Spleen (tissue), 11 donors: ENCODE data around the gene CDK2AP2. TPM values are rescaled to one million over a fixed set of nuclear protein-coding genes. Genes with fewer than 3 reads are reported as not detected.

Source experiments
- DNase-seq: peaks from one replicate; pipeline ENCODE4 v3.0.0-alpha.2; 2020
- H3K27ac ChIP-seq, 8 donors: fragments of 200-600 bp; sonication (generic) in 7 of 8; 1 replicate in 4 of 8; 2 replicates in 4 of 8; pipeline versions ENCODE4 v1.5.0 to v1.8.0; 2016 to 2021; ENCODE audit warnings: inconsistent platforms in 4 of 8, mild to moderate bottlenecking in 4 of 8, moderate library complexity in 1 of 8
- H3K27me3 ChIP-seq, 7 donors: fragments of 200-600 bp; sonication (generic) in 6 of 7; replicated peaks in 1 of 7; 1 replicate in 4 of 7; 2 replicates in 3 of 7; pipeline versions ENCODE4 v1.5.0 to v1.8.0; 2016 to 2021; ENCODE audit warnings: inconsistent platforms in 3 of 7, mild to moderate bottlenecking in 1 of 7
- H3K36me3 ChIP-seq, 6 donors: fragments of 200-600 bp; sonication (generic) in 5 of 6; 1 replicate in 4 of 6; 2 replicates in 2 of 6; pipeline versions ENCODE4 v1.5.0 to v1.8.0; 2016 to 2021; ENCODE audit warnings: inconsistent platforms in 2 of 6
- H3K4me1 ChIP-seq, 6 donors: fragments of 200-600 bp; sonication (generic) in 5 of 6; 1 replicate in 3 of 6; 2 replicates in 3 of 6; pipeline versions ENCODE4 v1.5.0 to v1.8.0; 2016 to 2021; ENCODE audit warnings: inconsistent platforms in 3 of 6
- H3K4me3 ChIP-seq, 8 donors: fragments of 200-600 bp; sonication (generic) in 7 of 8; 1 replicate in 4 of 8; 2 replicates in 4 of 8; pipeline versions ENCODE4 v1.5.0 to v1.8.0; 2016 to 2021; ENCODE audit warnings: inconsistent platforms in 4 of 8, mild to moderate bottlenecking in 4 of 8, moderate library complexity in 2 of 8
- H3K9me3 ChIP-seq, 8 donors: fragments of 200-600 bp; sonication (generic) in 7 of 8; 1 replicate in 4 of 8; 2 replicates in 4 of 8; pipeline versions ENCODE4 v1.5.0 to v1.8.0; 2016 to 2021; ENCODE audit warnings: inconsistent platforms in 4 of 8
- POLR2A ChIP-seq, 3 donors: fragments of 450-650 bp; IDR thresholded peaks; one replicate each; pipeline ENCODE4 v1.5.1; 2017; ENCODE audit warnings: antibody characterized with exemption in 3 of 3, mild to moderate bottlenecking in 1 of 3
- POLR2AphosphoS5 ChIP-seq, 3 donors: sonication (generic); formaldehyde crosslinking; IDR thresholded peaks; one replicate each; pipeline ENCODE4 v1.5.1; 2017; ENCODE audit warnings: antibody characterized with exemption in 3 of 3
- WGBS, 5 donors: extraction: QIAGEN DNeasy Blood & Tissue Kit in 3 of 5; methylation state at CpG; one replicate each; pipeline versions ENCODE4 v1.1.5 to v1.1.7; 2013 to 2018; 5-methylcytosine and 5-hydroxymethylcytosine counted together
- intact Hi-C: fragments of 100-400 bp; cut with DNase I; formaldehyde crosslinking; loops from one replicate; pipeline ENCODE4 v1.15.0; 2023; ENCODE audit warnings: low total_unique reads
- polyA plus RNA-seq, 3 donors: library from polyadenylated mRNA; stranded (reverse); fragments of 200-250 nt; gene quantifications; one replicate each; pipeline ENCODE4 v1.2.1, GENCODE V29; 2013
- total RNA-seq, 7 donors: library from RNA; depleted of rRNA in 3 of 7; stranded (reverse); fragments of >200 nt in 3 of 7; fragmentation: NEBNext Ultra II Directional in 4 of 7; extraction: Animal tissue kit (Norgen Biotek cat#: 25700) in 4 of 7; gene quantifications; one replicate each; pipeline versions ENCODE4 v1.1.0 to v1.2.1, GENCODE V29; 2016 to 2021
- TF ChIP-seq, protein P1 (sequence below), 11 experiments: fragments of 200-600 bp in 7 of 11; fragments of 450-650 bp in 4 of 11; sonication (generic) in 4 of 11; IDR thresholded peaks in 8 of 11; conservative IDR thresholded peaks in 3 of 11; 1 replicate in 7 of 11; 2 replicates in 4 of 11; pipeline versions ENCODE4 v1.4.0 to v1.8.0; 2016 to 2021; ENCODE audit warnings: antibody characterized with exemption in 11 of 11, inconsistent platforms in 4 of 11, mild to moderate bottlenecking in 1 of 11
- donor health status: healthy with polysubstance abuse.
- donor health status: DM: no; HTN: no; CAD: no; lungs with moderate emphysema.
- donor health status: DM: no; HTN: no; CAD: no.
- donor health status: Bipolar disorder and iron deficiency.
- donor health status: healthy.
- donor health status: DM: no; HTN: no; CAD: no.
- donor health status: DM: yes; HTN: yes; CAD: no.

Gene CDK2AP2
- total and polyA plus RNA-seq, 10 donors: 32.9 to 57.1 (median 42.6) TPM

DNA sequence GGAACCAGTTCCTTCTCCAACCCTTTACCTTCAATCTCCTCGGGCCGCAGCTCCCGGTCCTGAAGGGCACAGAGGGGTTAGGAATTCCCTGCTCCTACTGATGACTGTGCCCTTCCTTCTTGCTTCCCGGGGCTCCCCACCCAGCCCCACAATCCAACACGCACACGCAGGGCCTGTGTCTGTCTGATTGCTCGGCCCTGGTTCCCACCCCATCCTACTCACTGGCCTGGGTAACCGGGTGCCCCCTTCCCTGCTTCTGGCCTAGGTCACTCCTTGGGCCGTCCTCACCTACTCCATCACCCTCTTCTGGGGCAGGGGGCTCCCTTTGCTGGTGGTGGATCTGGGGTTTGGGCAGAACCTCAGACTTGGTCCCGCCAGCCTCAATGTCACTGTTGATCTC, 14.0 kb upstream of the CDK2AP2 start:
- H3K4me3 ChIP-seq: no peak overlapping the region
- H3K36me3 ChIP-seq: no peaks in the 10 kb centered on the region
- DNase-seq: no peak
- WGBS, 5 donors: 76 to 86% (median 84%) methylated on average over 10 of the region's 10 CpGs
- intact Hi-C loops: no loop called here
- TF ChIP-seq, protein P1, sequence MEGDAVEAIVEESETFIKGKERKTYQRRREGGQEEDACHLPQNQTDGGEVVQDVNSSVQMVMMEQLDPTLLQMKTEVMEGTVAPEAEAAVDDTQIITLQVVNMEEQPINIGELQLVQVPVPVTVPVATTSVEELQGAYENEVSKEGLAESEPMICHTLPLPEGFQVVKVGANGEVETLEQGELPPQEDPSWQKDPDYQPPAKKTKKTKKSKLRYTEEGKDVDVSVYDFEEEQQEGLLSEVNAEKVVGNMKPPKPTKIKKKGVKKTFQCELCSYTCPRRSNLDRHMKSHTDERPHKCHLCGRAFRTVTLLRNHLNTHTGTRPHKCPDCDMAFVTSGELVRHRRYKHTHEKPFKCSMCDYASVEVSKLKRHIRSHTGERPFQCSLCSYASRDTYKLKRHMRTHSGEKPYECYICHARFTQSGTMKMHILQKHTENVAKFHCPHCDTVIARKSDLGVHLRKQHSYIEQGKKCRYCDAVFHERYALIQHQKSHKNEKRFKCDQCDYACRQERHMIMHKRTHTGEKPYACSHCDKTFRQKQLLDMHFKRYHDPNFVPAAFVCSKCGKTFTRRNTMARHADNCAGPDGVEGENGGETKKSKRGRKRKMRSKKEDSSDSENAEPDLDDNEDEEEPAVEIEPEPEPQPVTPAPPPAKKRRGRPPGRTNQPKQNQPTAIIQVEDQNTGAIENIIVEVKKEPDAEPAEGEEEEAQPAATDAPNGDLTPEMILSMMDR (IDR thresholded peaks at IDR 0.05 in 8 of 11, conservative IDR thresholded peaks at IDR 0.05 in 3 of 11): no peak
- TF ChIP-seq POLR2A (IDR thresholded peaks at IDR 0.05): no peak
- no peak for TF ChIP-seq POLR2AphosphoS5 (IDR thresholded peaks at IDR 0.05)
- no peaks in the 10 kb centered on the region for H3K4me1 ChIP-seq
- H3K9me3 ChIP-seq: no peaks in the 10 kb centered on the region
- no peak overlapping the region for H3K27ac ChIP-seq
- H3K27me3 ChIP-seq: peaks cover 0 to 17% (median 0%) of the 10 kb centered on the region in 7 donors

DNA sequence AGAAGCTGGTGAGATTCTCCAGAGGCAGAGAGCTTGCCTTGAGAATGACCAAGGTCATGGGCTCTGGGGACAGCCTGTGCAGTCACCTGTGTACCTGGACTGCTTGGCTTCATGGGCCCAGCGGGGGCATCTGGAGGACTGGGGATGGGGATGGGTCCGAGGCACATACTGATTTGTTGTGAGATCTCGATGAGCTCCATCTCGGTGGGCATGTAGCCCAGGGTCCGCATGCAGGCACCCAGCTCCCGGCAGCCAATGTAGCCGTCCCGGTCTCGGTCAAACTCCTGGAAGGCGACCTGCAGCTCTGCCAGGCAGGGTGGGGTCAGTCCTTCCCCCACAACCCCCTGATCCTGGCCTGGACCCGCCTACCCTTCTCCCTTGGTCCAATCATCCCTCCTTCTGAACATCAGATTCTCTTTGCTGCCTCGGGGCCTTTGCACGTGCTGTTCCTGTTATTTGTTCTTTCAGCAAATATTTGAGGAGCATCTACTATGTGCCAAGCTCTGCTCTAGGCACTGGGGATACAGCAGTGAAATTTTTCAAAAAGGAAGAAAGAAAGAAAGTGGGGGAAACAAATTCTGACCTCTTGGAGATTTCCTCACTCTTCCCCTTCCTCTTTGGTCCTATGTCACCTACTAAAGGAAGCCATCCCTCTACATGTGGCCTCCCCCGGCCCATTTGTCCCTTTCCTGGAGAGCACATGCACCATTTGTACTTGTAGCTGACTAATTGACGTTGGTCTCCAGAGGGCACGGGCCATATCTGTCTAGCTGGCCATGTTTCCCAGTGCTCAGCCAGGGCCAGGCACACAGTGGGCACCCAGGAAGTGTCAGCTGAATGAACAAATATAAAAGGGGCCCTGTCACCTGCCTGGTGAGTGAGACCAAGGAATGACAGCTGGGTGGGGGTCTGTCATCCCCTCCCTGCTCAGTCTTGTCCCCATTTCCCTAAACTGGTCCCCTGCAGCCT, 13.2 kb upstream of the CDK2AP2 start:
- no peaks in the 10 kb centered on the region for H3K9me3 ChIP-seq
- DNase-seq: peak; percentile 41
- intact Hi-C loops: no loop called here
- no peaks in the 10 kb centered on the region for H3K36me3 ChIP-seq
- 76 to 92% (median 88%) methylated on average over 14 to 16 of the region's 16 CpGs for WGBS, 5 donors
- H3K4me1 ChIP-seq: no peaks in the 10 kb centered on the region
- TF ChIP-seq POLR2AphosphoS5 (IDR thresholded peaks at IDR 0.05) (no peak), POLR2A (IDR thresholded peaks at IDR 0.05) (no peak)
- TF ChIP-seq, protein P1 (IDR thresholded peaks at IDR 0.05 in 8 of 11, conservative IDR thresholded peaks at IDR 0.05 in 3 of 11): no peak
- H3K4me3 ChIP-seq: no peak overlapping the region
- no peak overlapping the region for H3K27ac ChIP-seq
- peaks cover 0 to 17% (median 0%) of the 10 kb centered on the region in 7 donors for H3K27me3 ChIP-seq

DNA sequence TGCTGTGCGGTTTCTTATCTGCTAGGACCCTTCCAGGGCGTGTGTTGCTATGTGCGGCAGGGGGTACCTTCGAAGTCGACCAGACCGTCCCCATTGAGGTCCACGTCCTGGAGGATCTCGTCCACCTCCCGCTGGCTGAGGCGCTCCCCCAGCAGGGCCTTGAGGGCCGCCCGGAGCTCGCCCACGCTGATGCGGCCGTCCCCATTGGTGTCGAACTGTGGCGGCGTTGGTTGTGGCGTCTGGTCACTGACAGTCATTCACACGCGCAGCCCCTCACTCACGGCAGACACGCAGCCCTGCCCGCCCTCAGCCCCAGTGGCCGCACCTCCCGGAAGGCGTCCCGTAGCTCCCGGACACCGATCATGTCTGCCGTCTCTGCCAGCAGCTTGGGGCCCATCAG, 11.8 kb upstream of the CDK2AP2 start:
- Histone ChIP-seq H3K36me3 (no peaks in the 10 kb centered on the region), H3K9me3 (no peaks in the 10 kb centered on the region), H3K27ac (no peak overlapping the region), H3K27me3 (peaks cover 0 to 22% (median 0%) of the 10 kb centered on the region in 7 donors), H3K4me3 (no peak overlapping the region), H3K4me1 (no peaks in the 10 kb centered on the region)
- DNase-seq: peak; percentile 39
- intact Hi-C loops: no loop called here
- TF ChIP-seq POLR2A (IDR thresholded peaks at IDR 0.05) (no peak), POLR2AphosphoS5 (IDR thresholded peaks at IDR 0.05) (no peak)
- WGBS, 5 donors: 87 to 94% (median 93%) methylated on average over 20 to 32 of the region's 32 CpGs

DNA sequence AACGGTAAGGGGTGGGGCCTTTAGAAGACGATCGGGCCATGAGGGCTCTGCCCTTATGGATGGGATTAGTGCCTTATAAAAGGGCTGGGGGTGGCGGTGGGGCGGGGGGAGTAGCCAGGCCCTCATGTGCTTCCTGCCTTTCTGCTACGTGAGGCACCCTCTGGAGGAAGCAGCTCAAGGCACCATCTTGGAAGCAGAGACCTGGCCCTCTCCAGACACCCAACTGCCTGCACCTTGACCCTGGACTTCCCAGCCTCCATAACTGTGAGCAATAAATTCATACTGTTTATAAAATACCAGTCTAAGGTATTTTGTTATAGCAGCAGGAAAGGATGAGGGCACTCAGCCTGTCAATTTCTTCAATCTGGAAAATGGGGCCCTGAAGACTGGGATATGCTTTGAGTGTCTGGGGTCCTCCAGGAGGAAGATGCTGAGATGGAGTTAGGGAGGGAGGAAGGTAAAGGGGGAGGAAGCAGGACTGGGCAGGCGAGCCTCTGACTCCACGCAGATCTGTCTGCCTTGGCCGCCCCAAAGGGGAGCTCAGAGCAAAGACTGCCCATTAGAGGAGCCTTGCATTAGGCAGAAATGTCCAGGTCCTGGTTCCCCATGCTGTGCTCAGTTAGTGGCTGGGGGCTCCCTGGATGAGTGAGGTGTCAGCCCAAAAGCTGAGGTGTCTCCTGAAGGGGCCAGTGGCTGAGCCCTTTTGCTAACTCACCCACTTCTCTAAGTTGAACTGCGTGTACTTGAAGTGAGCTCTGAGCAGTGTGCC, 10.0 kb upstream of the CDK2AP2 start:
- 81 to 86% (median 86%) methylated on average over 10 of the region's 10 CpGs for WGBS, 5 donors
- intact Hi-C loops: no loop called here
- Histone ChIP-seq H3K4me1 (no peaks in the 10 kb centered on the region), H3K9me3 (no peaks in the 10 kb centered on the region), H3K27ac (no peak overlapping the region), H3K4me3 (no peak overlapping the region), H3K36me3 (no peaks in the 10 kb centered on the region), H3K27me3 (peaks cover 0 to 22% (median 0%) of the 10 kb centered on the region in 7 donors)
- TF ChIP-seq POLR2A (IDR thresholded peaks at IDR 0.05) (no peak), POLR2AphosphoS5 (IDR thresholded peaks at IDR 0.05) (no peak)
- TF ChIP-seq, protein P1 (IDR thresholded peaks at IDR 0.05 in 8 of 11, conservative IDR thresholded peaks at IDR 0.05 in 3 of 11): no peak
- DNase-seq: peak; percentile 44
